Calu3 (cell line): ENCODE results near the gene BCL2L13. TPM values are rescaled to one million over a fixed set of nuclear protein-coding genes. Genes with fewer than 3 reads are reported as not detected.
"Not testable (repeated sequence)": the region's sequence is repeated elsewhere in the genome, so short reads cannot be mapped to it uniquely, and the experiment has no call there.

ENCODE experiments used
- BruUV-seq: library from RNA; stranded (reverse); fragments of 400-500 nt; replicated peaks from 2 replicates; lab custom pipeline; 2021; lab: Mats Ljungman, UMichigan
- CTCF ChIA-PET: fragments of 300-600 bp; sonication (Branson Sonifier 250); formaldehyde crosslinking; loops from one replicate; lab custom pipeline; 2022; ENCODE audit warnings: antibody characterized with exemption; lab: Charles Lee
- DNase-seq: peaks from one replicate; pipeline ENCODE4 v3.0.0; 2022
- H3K27ac Mint-ChIP-seq: one replicate; pipeline ENCODE4 v1.8.0; 2022; ENCODE audit warnings: mixed read lengths; ENCODE audit not compliant: unreplicated experiment
- H3K27me3 Mint-ChIP-seq: one replicate; pipeline ENCODE4 v1.8.0; 2022; ENCODE audit warnings: mixed read lengths; ENCODE audit not compliant: unreplicated experiment
- H3K36me3 Mint-ChIP-seq: one replicate; pipeline ENCODE4 v1.8.0; 2022; ENCODE audit warnings: mild to moderate bottlenecking, moderate library complexity, mixed read lengths; ENCODE audit not compliant: insufficient read depth, unreplicated experiment
- H3K4me1 Mint-ChIP-seq: one replicate; pipeline ENCODE4 v1.8.0; 2022; ENCODE audit warnings: mild to moderate bottlenecking, low read depth, mixed read lengths; ENCODE audit not compliant: unreplicated experiment
- H3K4me3 Mint-ChIP-seq: one replicate; pipeline ENCODE4 v1.8.0; 2022; ENCODE audit warnings: mild to moderate bottlenecking, low read depth, moderate library complexity, mixed read lengths; ENCODE audit not compliant: unreplicated experiment
- H3K9me3 Mint-ChIP-seq: one replicate; pipeline ENCODE4 v1.8.0; 2022; ENCODE audit warnings: low read depth, mixed read lengths; ENCODE audit not compliant: unreplicated experiment
- CTCF ChIP-seq: fragments of 200-600 bp; IDR thresholded peaks from one replicate; pipeline ENCODE4 v1.8.0; 2022; ENCODE audit warnings: antibody characterized with exemption; ENCODE audit not compliant: unreplicated experiment
- intact Hi-C: fragments of 100-400 bp; cut with micrococcal nuclease; formaldehyde crosslinking; loops from one replicate; pipeline ENCODE4 v1.10.0; 2022; ENCODE audit not compliant: unreplicated experiment
- total RNA-seq: library from RNA; stranded (reverse); gene quantifications from 2 replicates; pipeline ENCODE4 v1.2.3, GENCODE V29; 2022

Gene BCL2L13
- total RNA-seq, 1 experiment from 2014 or later, result 49.3 TPM

- no peak for TF ChIP-seq CTCF
- no TSS peak for BruUV-seq
- Mint-ChIP-seq H3K9me3 (no peaks in the 10 kb centered on the region), H3K27me3 (no peaks in the 10 kb centered on the region), H3K4me1 (peaks cover 28% of the 10 kb centered on the region), H3K36me3 (peaks cover 21% of the 10 kb centered on the region), H3K27ac (no peak overlapping the region), H3K4me3 (no peak overlapping the region)
- DNase-seq, result no peak
- intact Hi-C loops, result no loop called here
- CTCF ChIA-PET, result no interaction called here
Observed at GRCh38 chr22:17634696-17635095, 3.9 kb upstream of the BCL2L13 start.

- DNase-seq, H3K9me3 Mint-ChIP-seq, BruUV-seq, H3K27ac Mint-ChIP-seq, intact Hi-C loops, H3K27me3 Mint-ChIP-seq, H3K4me3 Mint-ChIP-seq, CTCF ChIA-PET: not testable (repeated sequence)
- Mint-ChIP-seq H3K4me1 (peaks cover 28% of the 10 kb centered on the region), H3K36me3 (peaks cover 29% of the 10 kb centered on the region)
Observed at GRCh38 chr22:17636850-17637249, 1.7 kb upstream of the BCL2L13 start.

- Mint-ChIP-seq H3K9me3 (no peaks in the 10 kb centered on the region), H3K27ac (peak overlapping the region; percentile 87), H3K27me3 (no peaks in the 10 kb centered on the region), H3K4me1 (peaks cover 28% of the 10 kb centered on the region), H3K36me3 (peaks cover 32% of the 10 kb centered on the region), H3K4me3 (peak overlapping the region; percentile 88)
- no TSS peak for BruUV-seq
- intact Hi-C loops, result no loop called here
- TF ChIP-seq CTCF, result no peak
- CTCF ChIA-PET, result no interaction called here
- DNase-seq, result no peak
Observed at GRCh38 chr22:17637490-17638181, 921 bp upstream of the BCL2L13 start.

GRCh38 chr22:17638182-17638431 is 450 bp upstream of the BCL2L13 start:
- Mint-ChIP-seq H3K4me3 (peak overlapping the region; percentile 88), H3K36me3 (peaks cover 32% of the 10 kb centered on the region), H3K9me3 (no peaks in the 10 kb centered on the region), H3K27me3 (no peaks in the 10 kb centered on the region), H3K4me1 (peaks cover 24% of the 10 kb centered on the region), H3K27ac (peak overlapping the region; percentile 87)
- no peak for DNase-seq
- CTCF ChIA-PET, result interaction anchor here (2.2 kb wide), 1 partner anchor 80 kb away, joined by 7 read pairs; no protein-coding TSS in a partner anchor
- no peak for TF ChIP-seq CTCF
- BruUV-seq, result no TSS peak
- intact Hi-C loops, result no loop called here

GRCh38 chr22:17639247-17639741 is 737 bp downstream of the BCL2L13 start:
- Mint-ChIP-seq H3K9me3 (no peaks in the 10 kb centered on the region), H3K27ac (peak overlapping the region; percentile 87), H3K4me3 (peak overlapping the region; percentile 88), H3K36me3 (peaks cover 37% of the 10 kb centered on the region), H3K27me3 (no peaks in the 10 kb centered on the region), H3K4me1 (peaks cover 12% of the 10 kb centered on the region)
- intact Hi-C loops, result no loop called here
- no peak for TF ChIP-seq CTCF
- CTCF ChIA-PET, result interaction anchor here (0.9 to 2.2 kb wide), 3 partner anchors 14 to 146 kb away, joined by 3 to 7 read pairs (median 7); no protein-coding TSS in a partner anchor
- TSS peak; percentile 86 for BruUV-seq
- DNase-seq, result peak; percentile 12
